Activated CD4-positive, alpha-beta T cell treated with anti-CD3 and anti-CD28 coated beads, Interleukin-2, amount 50 U/mL, for 4 hours (primary cell): Measurements from ENCODE around the gene MAML2.

Source experiments
- DNase-seq, 2 experiments: peaks; one replicate each; pipeline ENCODE4 v3.0.0-alpha.2; 2020

MAML2 gene

GRCh38 chr11:96265220-96265737 is 77.7 kb downstream of the MAML2 start:
- no peak for DNase-seq

GRCh38 chr11:96264364-96264763 is 78.6 kb downstream of the MAML2 start:
- DNase-seq: no peak

GRCh38 chr11:96263238-96263763 is 79.7 kb downstream of the MAML2 start:
- no peak for DNase-seq

- DNase-seq: no peak
Observed at GRCh38 chr11:96260532-96260931, 82.5 kb downstream of the MAML2 start.

- no peak for DNase-seq
Observed at GRCh38 chr11:96260067-96260511, 82.9 kb downstream of the MAML2 start.

GRCh38 chr11:96259134-96259830 is 83.7 kb downstream of the MAML2 start:
- no peak for DNase-seq

- peak; percentile 23 to 27 for DNase-seq
Observed at GRCh38 chr11:96257972-96258934, 84.7 kb downstream of the MAML2 start.

- no peak for DNase-seq
Observed at GRCh38 chr11:96257036-96257435, 86.0 kb downstream of the MAML2 start.

- no peak for DNase-seq
Observed at GRCh38 chr11:96256215-96257011, 86.6 kb downstream of the MAML2 start.

GRCh38 chr11:96254854-96255253 is 88.1 kb downstream of the MAML2 start:
- DNase-seq: no peak

GRCh38 chr11:96254087-96254486 is 88.9 kb downstream of the MAML2 start:
- no peak for DNase-seq

- no peak for DNase-seq
Observed at GRCh38 chr11:96246718-96247552, 96.1 kb downstream of the MAML2 start.

- DNase-seq: peak; percentile 64 to 65
Observed at GRCh38 chr11:96242971-96243647, 99.9 kb downstream of the MAML2 start.

- no peak for DNase-seq
Observed at GRCh38 chr11:96242191-96242847, 100.7 kb downstream of the MAML2 start.

- no peak for DNase-seq
Observed at GRCh38 chr11:96241331-96241841, 101.6 kb downstream of the MAML2 start.

- no peak for DNase-seq
Observed at GRCh38 chr11:96238563-96239135, 104.3 kb downstream of the MAML2 start.

- no peak for DNase-seq
Observed at GRCh38 chr11:96237766-96238266, 105.2 kb downstream of the MAML2 start.

- DNase-seq: peak; percentile 29 to 36
Observed at GRCh38 chr11:96235751-96236150, 107.2 kb downstream of the MAML2 start.

GRCh38 chr11:96234866-96235441 is 108.0 kb downstream of the MAML2 start:
- no peak for DNase-seq
